Activated T-cell treated with anti-CD3 and anti-CD28 coated beads for 24 hours (primary cell): Measurements from ENCODE around the gene JAM3.
A peak's percentile ranks its signal among the peaks of the same experiment; 100 is the strongest.

Experiments used
- DNase-seq: peaks from one replicate; pipeline ENCODE4 v3.0.0-alpha.2; 2020; ENCODE audit warnings: low read depth

The JAM3 gene

DNA sequence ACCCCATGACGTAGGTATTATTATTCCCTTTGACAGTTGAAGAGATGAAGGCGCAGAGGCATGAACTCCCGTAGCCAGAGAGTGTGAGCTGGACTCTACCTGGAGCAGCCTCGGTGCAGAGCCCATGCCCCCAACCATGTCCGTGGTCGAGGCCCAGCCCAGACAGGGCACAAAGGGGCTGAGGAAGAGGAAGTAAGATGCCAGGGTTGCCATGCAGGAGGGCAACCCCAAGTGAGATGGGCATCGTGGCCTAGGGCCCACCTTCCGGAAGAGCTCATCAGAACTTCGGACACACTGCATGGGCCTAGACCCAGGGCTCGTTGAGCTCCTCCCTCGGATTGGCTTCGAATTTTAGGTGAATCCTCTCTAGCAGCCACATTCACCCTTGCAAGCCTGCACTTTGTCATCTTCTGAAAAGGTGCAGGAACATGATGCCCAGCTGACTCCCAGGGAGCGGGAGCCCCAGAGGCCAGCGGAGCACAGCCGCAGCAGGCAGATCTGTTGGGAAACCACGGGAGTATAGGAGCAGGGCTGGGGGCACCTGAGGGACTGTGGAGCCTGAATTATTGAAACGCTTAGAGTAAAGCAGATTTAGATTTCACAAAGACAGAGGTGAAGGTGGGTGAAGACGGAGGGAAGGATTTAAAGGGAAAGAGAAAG lies 29.0 kb upstream of the JAM3 start:
- DNase-seq, result no peak

GRCh38 chr11:134040386-134041302 lies 28.2 kb upstream of the JAM3 start:
- no peak for DNase-seq

DNA sequence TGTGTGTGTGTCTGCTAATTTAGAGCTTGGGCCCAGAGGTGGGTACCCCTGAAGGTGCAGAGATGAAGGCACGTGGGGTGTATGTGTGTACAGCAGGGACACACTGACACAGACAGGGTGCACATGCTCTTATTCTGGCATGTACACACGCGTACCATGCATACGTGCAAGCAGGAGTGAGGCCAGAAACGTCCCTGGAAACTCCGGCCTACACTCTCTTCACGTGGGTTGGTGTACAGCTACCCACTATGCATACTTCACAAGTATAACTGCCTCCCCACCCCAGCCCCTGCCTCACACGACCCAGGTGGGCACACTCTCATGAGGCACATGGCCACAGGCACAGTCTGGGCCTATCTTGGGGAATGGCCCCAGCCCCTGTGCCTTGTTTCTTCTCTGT lies 27.5 kb upstream of the JAM3 start:
- no peak for DNase-seq

GRCh38 chr11:134041791-134042696 lies 26.8 kb upstream of the JAM3 start:
- no peak for DNase-seq

- DNase-seq, result no peak
These were observed 25.0 kb upstream of the JAM3 start for GRCh38 chr11:134043821-134044420.

DNA sequence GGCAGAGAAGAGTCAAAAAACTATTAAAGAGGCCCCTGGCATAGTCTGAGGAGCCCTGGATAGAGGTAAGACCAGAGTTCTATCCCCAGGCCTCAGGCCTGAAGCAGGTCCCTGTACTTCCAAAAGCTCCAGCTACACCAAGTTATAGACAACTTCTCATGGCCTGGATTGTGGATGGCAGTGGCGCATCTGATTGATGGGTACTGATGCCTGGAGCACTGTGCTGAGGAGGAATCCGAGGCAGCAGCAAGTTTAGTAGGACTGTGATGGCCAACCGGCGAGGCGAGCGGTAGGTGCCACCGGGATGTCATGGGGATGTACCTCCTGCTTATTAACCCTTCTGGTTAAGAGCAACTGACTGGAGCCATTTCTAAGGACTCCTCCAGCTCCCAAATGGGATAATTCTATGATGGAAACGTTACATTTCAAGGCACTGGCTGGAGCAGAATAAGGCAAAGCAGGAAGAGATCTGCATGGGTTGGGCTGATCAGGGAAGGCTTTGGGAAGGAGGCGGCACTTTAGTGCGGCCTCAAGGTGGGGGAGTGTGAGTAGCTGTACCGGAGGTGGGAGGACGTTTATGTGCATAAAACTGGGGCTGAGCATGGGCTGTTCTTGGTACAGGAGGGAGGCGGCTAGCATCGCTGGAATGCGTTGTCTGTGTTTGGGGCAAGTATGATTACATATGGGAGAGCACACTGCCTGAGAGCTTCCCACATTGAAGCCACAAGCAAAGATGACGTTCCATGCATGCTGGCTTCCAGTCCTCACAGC lies 24.2 kb upstream of the JAM3 start:
- DNase-seq, result no peak

DNA sequence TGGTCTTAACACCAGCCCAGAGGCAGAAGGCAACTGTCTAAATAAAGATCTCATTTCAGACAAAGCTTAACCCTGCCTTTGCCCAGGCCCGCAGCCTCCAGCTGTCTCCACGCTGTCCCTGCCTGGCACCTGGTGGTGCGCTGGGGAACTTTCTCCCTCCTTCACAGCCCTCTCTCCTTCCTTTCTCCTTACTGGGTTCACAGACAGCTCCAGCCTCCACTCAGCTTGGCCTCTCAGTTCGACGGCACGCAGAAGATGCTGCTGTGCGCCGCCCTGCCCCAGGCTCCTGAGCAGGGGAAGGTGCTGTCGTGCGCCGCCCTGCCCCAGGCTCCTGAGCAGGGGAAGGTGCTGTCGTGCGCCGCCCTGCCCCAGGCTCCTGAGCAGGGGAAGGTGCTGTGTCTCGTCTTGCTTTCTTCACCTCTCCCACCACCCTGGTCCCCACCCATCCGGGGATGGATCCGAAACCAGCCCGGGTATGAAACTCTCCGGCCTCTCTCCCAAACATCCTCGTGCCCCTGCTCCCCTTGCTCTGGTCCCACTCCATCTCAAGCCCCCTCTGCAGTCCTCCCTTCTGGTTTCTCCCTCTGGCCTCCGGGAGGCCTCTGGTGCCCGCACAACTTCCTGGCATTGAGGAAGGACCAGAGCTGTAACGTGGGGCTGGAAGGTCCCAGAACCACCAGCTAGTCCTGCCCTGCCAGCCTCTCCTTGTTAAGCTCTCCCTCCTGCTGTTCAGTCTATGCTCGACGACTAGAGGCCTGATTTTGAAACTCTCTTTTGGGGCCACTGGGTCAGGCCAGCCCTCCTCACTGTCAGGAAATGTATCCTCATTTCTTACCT lies 22.9 kb upstream of the JAM3 start:
- DNase-seq, result no peak

- DNase-seq, result no peak
These were observed 22.0 kb upstream of the JAM3 start for GRCh38 chr11:134046681-134047449.

- no peak for DNase-seq
These were observed 21.3 kb upstream of the JAM3 start for GRCh38 chr11:134047586-134047999.

- no peak for DNase-seq
These were observed 20.8 kb upstream of the JAM3 start for GRCh38 chr11:134048028-134048427.

DNA sequence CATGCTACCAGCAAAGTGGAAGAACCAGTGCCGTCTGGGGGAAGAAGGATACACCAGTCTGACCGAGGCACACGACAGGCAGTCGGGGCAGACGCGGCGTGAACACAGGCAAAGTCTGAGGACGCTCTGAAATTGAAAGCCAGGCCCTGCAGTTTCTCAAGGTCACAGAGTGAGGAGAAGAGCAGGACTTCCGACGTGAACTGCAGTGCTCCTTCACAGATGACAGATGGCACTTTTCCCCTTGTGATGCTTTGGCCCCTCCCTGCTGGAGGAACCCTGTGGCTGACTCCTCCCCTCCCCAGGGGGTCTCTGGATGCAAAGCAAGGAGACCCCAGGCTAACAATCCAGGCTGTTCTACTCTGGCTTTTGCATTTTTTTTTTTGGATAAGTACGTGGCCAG lies 19.6 kb upstream of the JAM3 start:
- DNase-seq, result no peak

DNA sequence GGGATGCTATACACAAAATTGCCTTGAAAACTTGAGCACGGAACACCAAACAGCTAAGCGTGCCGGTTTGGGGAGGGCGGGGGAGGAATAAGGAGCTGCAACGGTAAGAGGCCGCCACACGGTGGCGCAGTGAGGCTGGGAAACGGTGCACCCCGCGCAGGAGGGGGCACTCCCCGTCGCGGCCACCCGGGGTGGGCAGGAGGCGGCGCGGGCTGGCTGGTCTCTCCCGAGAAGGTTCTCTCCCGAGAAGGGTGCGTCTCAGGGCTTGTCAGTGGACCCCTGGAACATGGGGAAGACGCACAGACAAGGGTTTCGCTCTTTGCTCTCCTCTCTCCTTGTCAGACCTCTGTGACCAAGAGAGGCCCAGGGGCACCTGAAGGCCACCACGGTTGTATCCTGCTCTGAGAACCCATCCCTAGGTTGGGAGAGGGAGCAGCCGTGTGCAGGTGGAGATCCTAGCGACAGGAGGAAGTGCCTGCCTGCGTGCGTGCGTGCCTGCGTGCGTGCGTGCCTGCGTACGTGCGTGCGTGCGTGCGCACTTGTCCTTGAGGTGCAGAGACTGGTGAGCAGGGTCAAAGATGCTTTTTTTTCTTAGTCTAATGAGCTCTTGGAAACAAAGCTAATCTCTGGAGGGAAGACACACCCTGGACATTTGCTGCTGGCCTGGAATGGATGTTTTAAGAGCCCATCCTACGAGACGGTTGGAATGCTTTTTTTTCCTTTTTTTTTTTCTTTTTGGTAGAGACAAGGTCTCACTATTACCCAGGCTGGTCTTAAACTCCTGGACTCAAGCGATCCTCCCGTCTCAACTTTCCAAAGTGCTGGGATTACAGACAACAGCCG lies 18.1 kb upstream of the JAM3 start:
- DNase-seq, result peak; percentile 57

GRCh38 chr11:134052395-134052987 lies 16.4 kb upstream of the JAM3 start:
- DNase-seq, result no peak

GRCh38 chr11:134052988-134053945 lies 15.6 kb upstream of the JAM3 start:
- no peak for DNase-seq

DNA sequence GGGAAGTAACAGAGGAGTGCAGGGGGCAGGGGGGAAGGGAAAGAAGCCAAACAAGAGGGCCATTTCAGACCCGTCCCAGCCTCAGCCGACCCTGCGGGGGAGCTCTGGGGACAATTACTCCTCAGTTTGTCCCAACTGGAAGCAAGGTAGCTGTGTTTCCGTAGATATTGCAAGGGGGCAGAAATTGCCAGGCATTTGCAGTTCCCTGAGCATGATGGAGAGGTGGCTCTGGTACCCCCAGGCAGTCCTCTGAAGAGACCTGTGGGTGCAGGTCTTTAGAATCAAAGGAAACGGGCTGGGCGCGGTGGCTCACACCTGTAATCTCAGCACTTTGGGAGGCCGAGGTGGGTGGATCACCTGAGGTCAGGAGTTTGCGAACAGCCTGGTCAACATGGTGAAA lies 13.8 kb upstream of the JAM3 start:
- no peak for DNase-seq

GRCh38 chr11:134060316-134060715 lies 8.6 kb upstream of the JAM3 start:
- no peak for DNase-seq
